Measurements from ENCODE around the gene COPZ1.

DNA sequence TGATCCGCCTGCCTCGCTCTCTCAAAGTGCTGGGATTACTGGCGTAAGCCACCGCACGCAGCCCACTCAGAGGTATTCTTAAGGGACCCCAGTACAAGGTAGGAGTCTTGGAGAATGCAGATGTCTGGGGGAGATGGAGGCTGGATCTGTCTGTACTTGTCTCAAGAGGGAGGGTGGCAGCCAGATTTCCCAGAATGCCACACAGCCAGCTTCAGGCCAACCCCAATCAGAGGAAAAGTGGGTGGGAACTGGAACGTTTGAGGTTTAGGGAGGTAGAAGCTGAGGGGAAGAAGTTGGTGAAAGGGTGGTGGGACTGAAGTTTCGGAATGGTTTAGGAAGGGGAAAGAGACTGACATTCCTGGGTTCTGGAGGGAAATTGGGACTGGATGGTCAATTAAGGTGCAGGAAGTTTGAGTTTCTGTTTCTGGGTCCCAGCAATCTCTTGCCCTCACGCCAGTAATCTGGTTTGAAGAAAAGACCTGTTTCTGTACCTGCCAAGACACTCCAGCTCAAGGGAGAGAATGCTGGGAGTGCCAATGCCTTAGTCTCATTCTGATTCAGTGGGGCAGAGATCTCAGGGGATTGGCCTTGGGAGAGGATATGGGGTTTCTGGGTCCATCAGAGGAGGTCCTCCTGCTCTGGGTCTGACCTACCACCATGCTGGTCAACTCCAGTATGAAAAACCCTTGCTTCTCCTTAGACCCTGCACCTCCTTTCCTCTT, 67.7 kb downstream of the COPZ1 start:
- TF ChIP-seq POLR2A (IDR thresholded peaks at IDR 0.05): no peak
- TF ChIP-seq, protein P1, sequence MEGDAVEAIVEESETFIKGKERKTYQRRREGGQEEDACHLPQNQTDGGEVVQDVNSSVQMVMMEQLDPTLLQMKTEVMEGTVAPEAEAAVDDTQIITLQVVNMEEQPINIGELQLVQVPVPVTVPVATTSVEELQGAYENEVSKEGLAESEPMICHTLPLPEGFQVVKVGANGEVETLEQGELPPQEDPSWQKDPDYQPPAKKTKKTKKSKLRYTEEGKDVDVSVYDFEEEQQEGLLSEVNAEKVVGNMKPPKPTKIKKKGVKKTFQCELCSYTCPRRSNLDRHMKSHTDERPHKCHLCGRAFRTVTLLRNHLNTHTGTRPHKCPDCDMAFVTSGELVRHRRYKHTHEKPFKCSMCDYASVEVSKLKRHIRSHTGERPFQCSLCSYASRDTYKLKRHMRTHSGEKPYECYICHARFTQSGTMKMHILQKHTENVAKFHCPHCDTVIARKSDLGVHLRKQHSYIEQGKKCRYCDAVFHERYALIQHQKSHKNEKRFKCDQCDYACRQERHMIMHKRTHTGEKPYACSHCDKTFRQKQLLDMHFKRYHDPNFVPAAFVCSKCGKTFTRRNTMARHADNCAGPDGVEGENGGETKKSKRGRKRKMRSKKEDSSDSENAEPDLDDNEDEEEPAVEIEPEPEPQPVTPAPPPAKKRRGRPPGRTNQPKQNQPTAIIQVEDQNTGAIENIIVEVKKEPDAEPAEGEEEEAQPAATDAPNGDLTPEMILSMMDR (IDR thresholded peaks at IDR 0.05 in 4 of 5, conservative IDR thresholded peaks at IDR 0.05 in 1 of 5): no peak

Data from gastrocnemius medialis (tissue), 4 donors.